ENCODE measurements around the gene EFNA3.

The EFNA3 gene

GRCh38 chr1:155080312-155081228 lies 1.9 kb downstream of the EFNA3 start (continued):
- TF ChIP-seq ZNF664 (tag by site-specific recombination; IDR thresholded peaks at IDR 0.05) (no peak), BCL11B (tag by site-specific recombination; IDR thresholded peaks at IDR 0.05; ENCODE audit: low read depth) (no peak; the same call in 1 of the 2 replicates), ZNF416 (tag by site-specific recombination; IDR thresholded peaks at IDR 0.05) (no peak), ZNF510 (tag by site-specific recombination; IDR thresholded peaks at IDR 0.05; ENCODE audit: insufficient replicate concordance) (no peak), ZNF26 (tag by site-specific recombination; IDR thresholded peaks at IDR 0.05) (no peak), SCRT2 (tag by site-specific recombination; IDR thresholded peaks at IDR 0.05) (peak; percentile 85), SCRT1 (tag by site-specific recombination; IDR thresholded peaks at IDR 0.05; ENCODE audit: borderline replicate concordance) (peak; percentile 72; the same call in 1 of the 2 replicates), ZNF404 (tag by site-specific recombination; IDR thresholded peaks at IDR 0.05) (no peak), ZNF211 (tag by site-specific recombination; IDR thresholded peaks at IDR 0.05; ENCODE audit: low read depth) (no peak), ZNF792 (tag by site-specific recombination; IDR thresholded peaks at IDR 0.05) (no peak), ELK4 (IDR thresholded peaks at IDR 0.05; ENCODE audit: borderline replicate concordance, low read depth, low read length) (no peak), ZNF274 (IDR thresholded peaks at IDR 0.05; ENCODE audit: low read length) (no peak), ZNF274 (tag by site-specific recombination; IDR thresholded peaks at IDR 0.05; ENCODE audit: borderline replicate concordance) (no peak), ZBTB20 (tag by site-specific recombination; IDR thresholded peaks at IDR 0.05) (peak; percentile 93), ZNF596 (tag by site-specific recombination; IDR thresholded peaks at IDR 0.05) (no peak), ZNF571 (tag by site-specific recombination; IDR thresholded peaks at IDR 0.05) (no peak), ZNF354C (tag by site-specific recombination; IDR thresholded peaks at IDR 0.05; ENCODE audit: borderline replicate concordance, low read depth) (no peak), ZNF561 (tag by site-specific recombination; IDR thresholded peaks at IDR 0.05; ENCODE audit: borderline replicate concordance) (peak; percentile 98; the same call in 1 of the 2 replicates), ZNF214 (tag by site-specific recombination; IDR thresholded peaks at IDR 0.05; ENCODE audit: borderline replicate concordance) (no peak), ZNF341 (tag by site-specific recombination; IDR thresholded peaks at IDR 0.05; ENCODE audit: low read depth) (peak; percentile 35; the same call in 1 of the 2 replicates), ZNF23 (tag by site-specific recombination; IDR thresholded peaks at IDR 0.05; ENCODE audit: borderline replicate concordance) (no peak), KLF1 (tag by site-specific recombination; IDR thresholded peaks at IDR 0.05) (peak; percentile 61), ZNF473 (tag by site-specific recombination; IDR thresholded peaks at IDR 0.05) (no peak), YY2 (tag by site-specific recombination; IDR thresholded peaks at IDR 0.05) (no peak), ZNF629 (tag by site-specific recombination; IDR thresholded peaks at IDR 0.05) (no peak), SP3 (tag by site-specific recombination; IDR thresholded peaks at IDR 0.05) (peak; percentile 89), ZNF155 (tag by site-specific recombination; IDR thresholded peaks at IDR 0.05) (no peak), ZNF658 (tag by site-specific recombination; IDR thresholded peaks at IDR 0.05) (no peak), ZNF221 (tag by site-specific recombination; IDR thresholded peaks at IDR 0.05; ENCODE audit: borderline replicate concordance) (no peak)
- TF ChIP-seq, protein P1, sequence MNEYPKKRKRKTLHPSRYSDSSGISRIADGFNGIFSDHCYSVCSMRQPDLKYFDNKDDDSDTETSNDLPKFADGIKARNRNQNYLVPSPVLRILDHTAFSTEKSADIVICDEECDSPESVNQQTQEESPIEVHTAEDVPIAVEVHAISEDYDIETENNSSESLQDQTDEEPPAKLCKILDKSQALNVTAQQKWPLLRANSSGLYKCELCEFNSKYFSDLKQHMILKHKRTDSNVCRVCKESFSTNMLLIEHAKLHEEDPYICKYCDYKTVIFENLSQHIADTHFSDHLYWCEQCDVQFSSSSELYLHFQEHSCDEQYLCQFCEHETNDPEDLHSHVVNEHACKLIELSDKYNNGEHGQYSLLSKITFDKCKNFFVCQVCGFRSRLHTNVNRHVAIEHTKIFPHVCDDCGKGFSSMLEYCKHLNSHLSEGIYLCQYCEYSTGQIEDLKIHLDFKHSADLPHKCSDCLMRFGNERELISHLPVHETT (tag by site-specific recombination; IDR thresholded peaks at IDR 0.05): no peak
- TF ChIP-seq, protein P2, sequence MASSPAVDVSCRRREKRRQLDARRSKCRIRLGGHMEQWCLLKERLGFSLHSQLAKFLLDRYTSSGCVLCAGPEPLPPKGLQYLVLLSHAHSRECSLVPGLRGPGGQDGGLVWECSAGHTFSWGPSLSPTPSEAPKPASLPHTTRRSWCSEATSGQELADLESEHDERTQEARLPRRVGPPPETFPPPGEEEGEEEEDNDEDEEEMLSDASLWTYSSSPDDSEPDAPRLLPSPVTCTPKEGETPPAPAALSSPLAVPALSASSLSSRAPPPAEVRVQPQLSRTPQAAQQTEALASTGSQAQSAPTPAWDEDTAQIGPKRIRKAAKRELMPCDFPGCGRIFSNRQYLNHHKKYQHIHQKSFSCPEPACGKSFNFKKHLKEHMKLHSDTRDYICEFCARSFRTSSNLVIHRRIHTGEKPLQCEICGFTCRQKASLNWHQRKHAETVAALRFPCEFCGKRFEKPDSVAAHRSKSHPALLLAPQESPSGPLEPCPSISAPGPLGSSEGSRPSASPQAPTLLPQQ (tag by site-specific recombination; IDR thresholded peaks at IDR 0.05): 0 out of 2 replicates have a peak, but pooled peaks have one; percentile 17
- TF ChIP-seq, protein P3, sequence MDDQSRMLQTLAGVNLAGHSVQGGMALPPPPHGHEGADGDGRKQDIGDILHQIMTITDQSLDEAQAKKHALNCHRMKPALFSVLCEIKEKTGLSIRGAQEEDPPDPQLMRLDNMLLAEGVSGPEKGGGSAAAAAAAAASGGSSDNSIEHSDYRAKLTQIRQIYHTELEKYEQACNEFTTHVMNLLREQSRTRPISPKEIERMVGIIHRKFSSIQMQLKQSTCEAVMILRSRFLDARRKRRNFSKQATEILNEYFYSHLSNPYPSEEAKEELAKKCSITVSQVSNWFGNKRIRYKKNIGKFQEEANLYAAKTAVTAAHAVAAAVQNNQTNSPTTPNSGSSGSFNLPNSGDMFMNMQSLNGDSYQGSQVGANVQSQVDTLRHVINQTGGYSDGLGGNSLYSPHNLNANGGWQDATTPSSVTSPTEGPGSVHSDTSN (CRISPR knock-in tag; IDR thresholded peaks at IDR 0.05): no peak
- TF ChIP-seq, protein P4, sequence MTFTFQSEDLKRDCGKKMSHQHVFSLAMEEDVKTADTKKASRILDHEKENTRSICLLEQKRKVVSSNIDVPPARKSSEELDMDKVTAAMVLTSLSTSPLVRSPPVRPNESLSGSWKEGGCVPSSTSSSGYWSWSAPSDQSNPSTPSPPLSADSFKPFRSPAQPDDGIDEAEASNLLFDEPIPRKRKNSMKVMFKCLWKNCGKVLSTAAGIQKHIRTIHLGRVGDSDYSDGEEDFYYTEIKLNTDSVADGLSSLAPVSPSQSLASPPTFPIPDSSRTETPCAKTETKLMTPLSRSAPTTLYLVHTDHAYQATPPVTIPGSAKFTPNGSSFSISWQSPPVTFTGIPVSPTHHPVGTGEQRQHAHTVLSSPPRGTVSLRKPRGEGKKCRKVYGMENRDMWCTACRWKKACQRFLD (tag by site-specific recombination; IDR thresholded peaks at IDR 0.05): no peak

All from HEK293 (cell line).